Heart left ventricle (tissue), 13 donors: Measurements from ENCODE around the gene FCN3.

ENCODE experiments used
- POLR2A ChIP-seq, 2 donors: fragments of 450-650 bp; IDR thresholded peaks; one replicate each; pipeline ENCODE4 v1.6.1; 2017; ENCODE audit warnings: antibody characterized with exemption in 2 of 2, mild to moderate bottlenecking in 2 of 2, moderate library complexity in 2 of 2
- TF ChIP-seq, protein P1 (sequence below), 12 donors: fragments of 200-600 bp; sonication (generic) in 4 of 12; IDR thresholded peaks; one replicate each; pipeline versions ENCODE4 v1.5.0 to v1.8.0; 2018 to 2022; ENCODE audit warnings: antibody characterized with exemption in 12 of 12, mild to moderate bottlenecking in 5 of 12
- donor health status: ischemic (EF 13 %, LVEDD 7.1; RV severe dilation, severe dysfunction).
- donor health status: DM: no; HTN: yes; CAD: no.
- donor health status: DM: no; HTN: no; CAD: no.
- donor health status: ischemic (EF 25% LVEDD 6.9; RV normal size, moderate dysfunction).
- donor health status: ischemic (EF 25% LVEDD 5.7; RV mildly dilated, moderate dysfunction).
- donor health status: ischemic (EF 35%, LVEDD 5.7; RV mildly dilated, moderate dysfunction).
- donor health status: nonischemic (EF 11% LVEDD 7.7; RV severe dilation, severe dysfunction).
- donor health status: DM: yes; HTN: yes; CAD: no.
- donor health status: PGD.
- donor health status: ischemic (EF 29% LVEDD 5.4; RV normal size, mild dysfunction).
- donor health status: nonischemic (EF 23%, LVEDD 6.1; RV moderate dilation, normal function).

DNA sequence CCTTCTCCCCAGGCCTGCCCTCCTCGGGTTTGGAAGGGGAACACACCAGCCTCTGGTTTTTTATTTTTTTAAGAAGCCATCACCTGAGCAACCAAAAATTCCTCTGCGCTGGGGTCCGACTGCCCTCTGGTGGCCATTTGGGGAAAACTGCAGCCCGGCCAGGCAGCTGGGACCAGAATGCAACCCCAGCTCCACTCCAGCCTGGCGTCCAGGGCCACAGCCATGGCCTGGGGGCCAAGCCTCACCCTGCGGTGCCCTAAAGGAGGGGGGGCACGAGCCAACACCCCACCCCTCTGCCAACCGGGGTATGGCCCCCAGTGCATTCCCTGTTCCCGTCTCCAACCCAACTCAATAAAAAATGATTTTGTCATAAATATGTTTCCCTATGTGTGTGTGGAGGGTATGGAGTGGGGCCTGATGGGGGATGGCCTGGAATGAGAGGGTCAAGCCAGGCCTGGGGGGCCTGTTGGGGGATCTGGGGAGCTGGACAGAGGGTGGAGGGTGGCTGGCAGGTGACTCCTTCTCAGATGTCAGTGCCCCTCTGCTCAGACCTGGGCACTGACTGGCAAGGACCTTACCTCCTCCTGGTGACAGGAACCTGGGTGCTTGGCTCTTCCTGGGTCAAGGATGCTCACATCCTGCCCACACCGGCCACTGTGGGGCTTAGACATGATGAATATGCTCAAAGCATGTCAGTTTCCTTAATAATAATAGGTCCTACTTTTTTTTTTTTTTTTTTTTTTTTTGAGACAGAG is 21.0 kb upstream of the FCN3 start:
- TF ChIP-seq, protein P1, sequence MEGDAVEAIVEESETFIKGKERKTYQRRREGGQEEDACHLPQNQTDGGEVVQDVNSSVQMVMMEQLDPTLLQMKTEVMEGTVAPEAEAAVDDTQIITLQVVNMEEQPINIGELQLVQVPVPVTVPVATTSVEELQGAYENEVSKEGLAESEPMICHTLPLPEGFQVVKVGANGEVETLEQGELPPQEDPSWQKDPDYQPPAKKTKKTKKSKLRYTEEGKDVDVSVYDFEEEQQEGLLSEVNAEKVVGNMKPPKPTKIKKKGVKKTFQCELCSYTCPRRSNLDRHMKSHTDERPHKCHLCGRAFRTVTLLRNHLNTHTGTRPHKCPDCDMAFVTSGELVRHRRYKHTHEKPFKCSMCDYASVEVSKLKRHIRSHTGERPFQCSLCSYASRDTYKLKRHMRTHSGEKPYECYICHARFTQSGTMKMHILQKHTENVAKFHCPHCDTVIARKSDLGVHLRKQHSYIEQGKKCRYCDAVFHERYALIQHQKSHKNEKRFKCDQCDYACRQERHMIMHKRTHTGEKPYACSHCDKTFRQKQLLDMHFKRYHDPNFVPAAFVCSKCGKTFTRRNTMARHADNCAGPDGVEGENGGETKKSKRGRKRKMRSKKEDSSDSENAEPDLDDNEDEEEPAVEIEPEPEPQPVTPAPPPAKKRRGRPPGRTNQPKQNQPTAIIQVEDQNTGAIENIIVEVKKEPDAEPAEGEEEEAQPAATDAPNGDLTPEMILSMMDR (IDR thresholded peaks at IDR 0.05), result peak; percentile 90 to 98 (median 96)
- TF ChIP-seq POLR2A (IDR thresholded peaks at IDR 0.05), result no peak
